Gastroesophageal sphincter (tissue), 3 donors: ENCODE results near the gene VPS13A.

Experiments
- CTCF ChIP-seq, 4 experiments: fragments of 200-600 bp in 2 of 4; fragments of 450-650 bp in 2 of 4; sonication (generic) in 1 of 4; IDR thresholded peaks; one replicate each; pipeline ENCODE4 v1.5.1; 2017 to 2019; ENCODE audit warnings: antibody characterized with exemption in 4 of 4, mild to moderate bottlenecking in 2 of 4, moderate library complexity in 2 of 4
- POLR2A ChIP-seq, 2 donors: fragments of 450-650 bp; IDR thresholded peaks; one replicate each; pipeline ENCODE4 v1.6.1; 2017; ENCODE audit warnings: antibody characterized with exemption in 2 of 2, mild to moderate bottlenecking in 2 of 2, moderate library complexity in 1 of 2
- POLR2AphosphoS5 ChIP-seq: sonication (generic); formaldehyde crosslinking; IDR thresholded peaks from one replicate; pipeline ENCODE4 v1.6.1; 2017; ENCODE audit warnings: antibody characterized with exemption

GRCh38 chr9:77453825-77454647, 276.7 kb downstream of the VPS13A start:
- TF ChIP-seq POLR2A (IDR thresholded peaks at IDR 0.05) (no peak), POLR2AphosphoS5 (no peak), CTCF (IDR thresholded peaks at IDR 0.05) (no peak)
